ENCODE results near the gene SH3RF2. TPM values are rescaled to one million over a fixed set of nuclear protein-coding genes. Genes with fewer than 3 reads are reported as not detected.

The SH3RF2 gene
- total and polyA plus RNA-seq, 2 experiments from 2014 or later = 38.3 to 43.1 TPM

DNA sequence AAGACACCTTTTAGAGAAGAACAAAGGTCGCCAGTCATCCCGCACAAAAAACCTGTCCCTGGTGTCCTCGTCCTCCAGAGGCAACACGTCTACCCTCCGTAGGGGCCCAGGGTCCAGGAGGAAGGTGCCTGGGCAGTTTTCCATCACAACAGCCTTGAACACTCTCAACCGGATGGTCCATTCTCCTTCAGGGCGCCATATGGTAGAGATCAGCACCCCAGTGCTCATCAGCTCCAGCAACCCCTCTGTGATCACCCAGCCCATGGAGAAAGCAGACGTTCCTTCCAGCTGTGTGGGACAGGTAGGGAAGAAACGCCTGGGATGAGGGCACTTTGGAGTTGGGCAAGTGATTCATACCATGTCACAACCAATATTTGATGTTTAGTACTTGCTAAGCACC, 77.4 kb downstream of the SH3RF2 start:
- TF ChIP-seq, protein P1, sequence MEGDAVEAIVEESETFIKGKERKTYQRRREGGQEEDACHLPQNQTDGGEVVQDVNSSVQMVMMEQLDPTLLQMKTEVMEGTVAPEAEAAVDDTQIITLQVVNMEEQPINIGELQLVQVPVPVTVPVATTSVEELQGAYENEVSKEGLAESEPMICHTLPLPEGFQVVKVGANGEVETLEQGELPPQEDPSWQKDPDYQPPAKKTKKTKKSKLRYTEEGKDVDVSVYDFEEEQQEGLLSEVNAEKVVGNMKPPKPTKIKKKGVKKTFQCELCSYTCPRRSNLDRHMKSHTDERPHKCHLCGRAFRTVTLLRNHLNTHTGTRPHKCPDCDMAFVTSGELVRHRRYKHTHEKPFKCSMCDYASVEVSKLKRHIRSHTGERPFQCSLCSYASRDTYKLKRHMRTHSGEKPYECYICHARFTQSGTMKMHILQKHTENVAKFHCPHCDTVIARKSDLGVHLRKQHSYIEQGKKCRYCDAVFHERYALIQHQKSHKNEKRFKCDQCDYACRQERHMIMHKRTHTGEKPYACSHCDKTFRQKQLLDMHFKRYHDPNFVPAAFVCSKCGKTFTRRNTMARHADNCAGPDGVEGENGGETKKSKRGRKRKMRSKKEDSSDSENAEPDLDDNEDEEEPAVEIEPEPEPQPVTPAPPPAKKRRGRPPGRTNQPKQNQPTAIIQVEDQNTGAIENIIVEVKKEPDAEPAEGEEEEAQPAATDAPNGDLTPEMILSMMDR (IDR thresholded peaks at IDR 0.05; ENCODE audit: low read depth, low read length) = no peak
- H3K9me3 ChIP-seq (ENCODE audit: low read depth) = no peaks in the 10 kb centered on the region
- H3K27ac ChIP-seq = no peak overlapping the region
- no peaks in the 10 kb centered on the region for H3K36me3 ChIP-seq
- no peak for DNase-seq (ENCODE audit: low read depth in 1 of 2, low spot score in 1 of 2)
- no peaks in the 10 kb centered on the region for H3K4me1 ChIP-seq (ENCODE audit: low read depth)
- H3K27me3 ChIP-seq = no peaks in the 10 kb centered on the region
- H3K4me3 ChIP-seq = no peak overlapping the region

DNA sequence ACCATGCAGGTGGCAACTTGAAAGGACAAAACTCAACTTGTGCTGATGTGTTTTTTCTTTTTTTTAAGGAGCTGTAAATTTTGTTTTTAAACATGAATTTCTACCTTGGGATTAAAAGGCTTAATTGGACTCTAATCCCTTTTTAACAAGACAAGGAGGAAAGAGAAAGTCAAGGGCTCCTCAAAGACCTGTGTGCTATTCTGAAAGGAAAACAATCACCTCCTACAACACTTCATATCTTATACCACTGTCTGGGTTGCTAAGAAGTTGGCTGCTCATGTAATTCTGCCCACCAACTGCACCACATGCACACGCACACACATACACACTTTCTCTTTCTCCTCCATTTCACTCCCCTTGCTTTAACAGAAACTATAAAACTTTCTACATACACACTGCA, 78.6 kb downstream of the SH3RF2 start:
- Histone ChIP-seq H3K4me3 (no peak overlapping the region), H3K9me3 (ENCODE audit: low read depth) (no peaks in the 10 kb centered on the region), H3K27me3 (no peaks in the 10 kb centered on the region), H3K36me3 (no peaks in the 10 kb centered on the region), H3K27ac (no peak overlapping the region), H3K4me1 (ENCODE audit: low read depth) (no peaks in the 10 kb centered on the region)
- DNase-seq (ENCODE audit: low read depth in 1 of 2, low spot score in 1 of 2) = no peak
- TF ChIP-seq, protein P1 (IDR thresholded peaks at IDR 0.05; ENCODE audit: low read depth, low read length) = no peak

DNA sequence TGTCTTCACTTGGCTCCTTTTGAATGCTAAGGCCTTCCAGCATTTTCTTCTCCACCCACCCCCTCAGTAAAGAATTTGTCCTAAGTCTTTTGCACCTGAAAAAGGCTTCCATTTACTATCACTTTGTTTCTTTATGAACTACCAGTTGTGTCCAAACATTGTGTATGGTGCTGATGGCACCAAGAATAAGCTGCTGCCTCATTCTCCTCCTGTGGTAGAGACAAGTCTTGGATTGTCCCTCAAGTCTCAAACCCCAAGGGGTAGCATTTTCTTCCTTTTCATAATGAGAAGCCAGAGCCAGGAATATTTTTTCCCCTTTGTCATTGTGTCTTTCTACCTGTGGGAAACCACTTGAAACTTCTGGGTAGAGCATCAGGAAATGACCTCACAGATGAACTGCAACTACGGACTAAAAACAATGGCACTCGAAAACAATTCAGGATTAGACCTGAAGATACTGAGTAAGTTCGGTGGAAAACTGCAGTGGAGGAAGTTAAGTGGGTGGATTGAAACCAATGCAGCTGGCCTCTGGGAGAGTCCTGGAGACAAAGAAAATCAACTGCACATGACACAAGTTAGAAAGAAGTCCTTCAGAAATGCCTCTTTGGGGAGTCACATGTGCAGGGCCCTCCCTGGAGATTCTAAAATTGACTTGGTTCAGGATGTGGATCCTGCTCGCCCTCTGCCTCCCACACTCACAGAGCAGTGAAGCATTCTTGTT, 80.5 kb downstream of the SH3RF2 start:
- Histone ChIP-seq H3K4me3 (no peak overlapping the region), H3K27me3 (no peaks in the 10 kb centered on the region), H3K4me1 (ENCODE audit: low read depth) (no peaks in the 10 kb centered on the region), H3K27ac (no peak overlapping the region), H3K36me3 (no peaks in the 10 kb centered on the region), H3K9me3 (ENCODE audit: low read depth) (no peaks in the 10 kb centered on the region)
- TF ChIP-seq, protein P1 (IDR thresholded peaks at IDR 0.05; ENCODE audit: low read depth, low read length) = no peak
- DNase-seq (ENCODE audit: low read depth in 1 of 2, low spot score in 1 of 2) = no peak

DNA sequence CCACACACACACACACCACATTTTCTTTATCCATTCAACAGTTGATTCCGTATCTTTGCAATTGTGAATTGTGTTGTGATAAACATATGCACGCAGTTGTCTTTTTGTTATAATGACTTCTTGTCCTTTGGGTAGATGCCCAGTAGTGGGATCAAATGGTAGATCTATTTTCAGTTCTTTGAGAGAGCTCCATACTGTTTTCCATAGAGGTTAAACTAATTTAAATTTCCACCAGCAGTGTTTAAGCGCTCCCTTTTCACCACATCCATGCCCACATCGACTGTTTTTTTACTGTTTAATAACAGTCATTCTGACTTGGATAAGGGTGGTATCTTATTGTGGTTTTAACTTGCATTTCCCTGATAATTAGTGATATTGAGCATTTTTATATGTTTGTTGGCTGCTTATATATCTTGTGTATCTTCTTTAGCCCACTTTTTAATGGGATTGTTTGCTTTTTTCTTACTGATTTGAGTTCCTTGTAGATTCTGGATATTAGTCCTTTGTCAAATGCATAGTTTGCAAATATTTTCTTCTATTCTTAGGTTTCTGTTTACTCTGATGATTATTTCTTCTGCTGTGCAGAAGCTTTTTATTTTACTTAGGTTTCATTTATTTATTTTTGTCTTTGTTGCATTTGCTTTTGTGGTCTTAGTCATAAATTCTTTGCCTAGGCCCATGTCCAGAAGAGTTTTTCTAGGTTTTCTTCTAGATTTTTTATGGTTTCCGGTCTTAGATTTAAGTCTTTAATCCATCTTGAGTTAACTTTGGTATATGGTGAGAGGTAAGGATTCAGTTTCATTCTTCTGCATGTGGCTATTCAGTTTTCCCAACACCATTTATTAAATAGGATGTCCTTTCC, 82.4 kb downstream of the SH3RF2 start:
- Histone ChIP-seq H3K4me3 (no peak overlapping the region), H3K27ac (no peak overlapping the region), H3K27me3 (no peaks in the 10 kb centered on the region), H3K4me1 (ENCODE audit: low read depth) (no peaks in the 10 kb centered on the region), H3K9me3 (ENCODE audit: low read depth) (no peaks in the 10 kb centered on the region), H3K36me3 (no peaks in the 10 kb centered on the region)
- no peak for DNase-seq (ENCODE audit: low read depth in 1 of 2, low spot score in 1 of 2)
- TF ChIP-seq, protein P1 (IDR thresholded peaks at IDR 0.05; ENCODE audit: low read depth, low read length) = no peak

DNA sequence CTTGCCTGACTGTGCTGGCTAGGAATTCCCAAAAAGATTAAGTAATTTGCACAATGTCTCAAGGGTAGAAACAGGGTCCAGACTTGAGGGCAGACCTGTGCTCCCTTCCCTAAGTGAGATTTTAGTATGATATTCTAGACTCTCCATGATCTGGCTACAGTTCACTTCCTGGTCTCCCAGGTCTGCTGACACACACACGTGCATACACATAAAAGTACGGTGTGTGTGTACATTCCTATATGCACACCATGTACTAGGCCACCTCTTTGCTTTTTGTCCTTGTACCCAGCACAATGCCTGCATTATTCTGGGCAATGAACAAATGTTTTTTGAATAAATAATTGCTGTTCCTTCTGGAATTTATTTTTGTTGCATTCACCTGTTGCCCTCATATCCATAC, 83.7 kb downstream of the SH3RF2 start:
- H3K4me1 ChIP-seq (ENCODE audit: low read depth) = no peaks in the 10 kb centered on the region
- TF ChIP-seq, protein P1 (IDR thresholded peaks at IDR 0.05; ENCODE audit: low read depth, low read length) = no peak
- H3K4me3 ChIP-seq = no peak overlapping the region

More for the DNA sequence above, 83.7 kb downstream of the SH3RF2 start:
- no peaks in the 10 kb centered on the region for H3K27me3 ChIP-seq
- H3K27ac ChIP-seq = no peak overlapping the region
- H3K9me3 ChIP-seq (ENCODE audit: low read depth) = no peaks in the 10 kb centered on the region
- no peaks in the 10 kb centered on the region for H3K36me3 ChIP-seq
- no peak for DNase-seq (ENCODE audit: low read depth in 1 of 2, low spot score in 1 of 2)
